A549 (cell line): ENCODE measurements around the gene SFI1. TPM values are rescaled to one million over a fixed set of nuclear protein-coding genes. Genes with fewer than 3 reads are reported as not detected.

Source experiments
- ATAC-seq, 2 experiments: fragments of 200-7000 bp in 1 of 2; fragments of >200 bp in 1 of 2; cut with Nextera tagmentation in 1 of 2; cut with Tn5 transposase in 1 of 2; 3 replicates each; pipeline versions ENCODE4 v1.8.0 to v1.9.1; 2018 to 2020; ENCODE audit warnings: mild to moderate bottlenecking in 1 of 2, moderate library complexity in 1 of 2
- CTCF ChIA-PET: fragments of 300-600 bp; sonication (Branson Sonifier 250); formaldehyde crosslinking; extraction: SDS; loops from one replicate; lab custom pipeline; 2021; ENCODE audit warnings: antibody characterized with exemption, inconsistent platforms; lab: Yijun Ruan, JAX
- POLR2A ChIA-PET: fragments of 350-600 bp; formaldehyde crosslinking; extraction: SDS; loops from one replicate; lab custom pipeline; 2021; ENCODE audit warnings: antibody characterized with exemption, inconsistent platforms; lab: Yijun Ruan, JAX
- DNase-seq, 2 experiments: peaks; one replicate each; pipeline versions ENCODE4 v3.0.0 to v3.0.0-alpha.2; 2011 to 2016; ENCODE audit warnings: low read depth in 1 of 2, low spot score in 1 of 2
- FAIRE-seq: peaks from 2 replicates; lab custom pipeline; 2011; peaks lifted over from hg19 to GRCh38; lab: Jason Lieb, UNC
- H3K27ac ChIP-seq, 2 experiments: fragments of >200 bp; sonication (Bioruptor Twin); formaldehyde crosslinking; 3 replicates each; pipeline ENCODE4 v1.5.1; 2016 to 2017
- H3K4me1 ChIP-seq: fragments of >200 bp; sonication (Bioruptor Twin); formaldehyde crosslinking; 3 replicates; pipeline ENCODE4 v1.6.1; 2016
- H3K4me2 ChIP-seq: fragments of >200 bp; sonication (Bioruptor Twin); formaldehyde crosslinking; 3 replicates; pipeline ENCODE4 v1.6.1; 2016
- H3K4me3 ChIP-seq: fragments of >200 bp; sonication (Bioruptor Twin); formaldehyde crosslinking; 3 replicates; pipeline ENCODE4 v1.5.1; 2016
- H3K9me3 ChIP-seq: fragments of >200 bp; sonication (Bioruptor Twin); formaldehyde crosslinking; 3 replicates; pipeline ENCODE4 v1.6.1; 2016
- CBX2 ChIP-seq: fragments of 200-600 bp; sonication (generic); IDR thresholded peaks from 2 replicates; pipeline ENCODE4 v1.6.1; 2016; ENCODE audit warnings: low read depth, mild to moderate bottlenecking, borderline replicate concordance
- CBX8 ChIP-seq: fragments of 200-600 bp; sonication (generic); IDR thresholded peaks from 2 replicates; pipeline ENCODE4 v1.6.1; 2016
- CEBPB ChIP-seq, 2 experiments: fragments of >200 bp in 1 of 2; sonication (Bioruptor Twin) in 1 of 2; formaldehyde crosslinking in 1 of 2; IDR thresholded peaks; 2 replicates each; pipeline ENCODE4 v1.6.1; 2012 to 2016
- CHD4 ChIP-seq: fragments of 200-600 bp; sonication (generic); IDR thresholded peaks from 2 replicates; pipeline ENCODE4 v1.6.1; 2016; ENCODE audit warnings: antibody characterized with exemption, mild to moderate bottlenecking, borderline replicate concordance
- ESRRA ChIP-seq: fragments of 150-350 bp; IDR thresholded peaks from 2 replicates; pipeline ENCODE4 v1.6.1; 2014; ENCODE audit warnings: mild to moderate bottlenecking, low read length, borderline replicate concordance
- FOSL2 ChIP-seq, 2 experiments: fragments of 450-650 bp in 1 of 2; fragments of >200 bp in 1 of 2; sonication (Bioruptor Twin) in 1 of 2; formaldehyde crosslinking; IDR thresholded peaks; 2 replicates each; pipeline versions ENCODE4 v1.5.0 to v1.6.1; 2016 to 2020; ENCODE audit warnings: mild to moderate bottlenecking in 1 of 2, moderate library complexity in 1 of 2
- HOXB5 ChIP-seq: fragments of 250-450 bp; sonication (Bioruptor Pico); IDR thresholded peaks from 2 replicates; pipeline ENCODE4 v1.5.0; 2020; ENCODE audit warnings: mild to moderate bottlenecking, moderate library complexity
- JUN ChIP-seq, 2 experiments: fragments of >200 bp; sonication (Bioruptor Twin); formaldehyde crosslinking; IDR thresholded peaks; 2 replicates in 1 of 2; 3 replicates in 1 of 2; pipeline ENCODE4 v1.6.1; 2016 to 2017
- KDM1A ChIP-seq: fragments of 200-600 bp; sonication (generic); IDR thresholded peaks from 2 replicates; pipeline ENCODE4 v1.6.1; 2016; ENCODE audit warnings: low read depth, mild to moderate bottlenecking
- MAZ ChIP-seq: fragments of 150-350 bp; IDR thresholded peaks from 2 replicates; pipeline ENCODE4 v1.6.1; 2014; ENCODE audit warnings: antibody characterized with exemption, low read depth, low read length, borderline replicate concordance
- MYC ChIP-seq: IDR thresholded peaks from 2 replicates; pipeline ENCODE4 v1.6.1; 2012; ENCODE audit warnings: mild to moderate bottlenecking, inconsistent platforms, low read length, improper control_type of control experiment, borderline replicate concordance
- NFE2L2 ChIP-seq: fragments of 150-350 bp; conservative IDR thresholded peaks from 2 replicates; pipeline ENCODE4 v1.6.1; 2014; ENCODE audit warnings: low read length
- NR3C1 ChIP-seq: fragments of >200 bp; sonication (Bioruptor Twin); formaldehyde crosslinking; IDR thresholded peaks from 3 replicates; pipeline ENCODE4 v1.6.1; 2017
- POLR2A ChIP-seq: IDR thresholded peaks from 2 replicates; pipeline ENCODE4 v1.6.1; 2012; ENCODE audit warnings: mild to moderate bottlenecking, low read length
- POLR2AphosphoS2 ChIP-seq: conservative IDR thresholded peaks from 2 replicates; pipeline ENCODE4 v1.6.1; 2012; ENCODE audit warnings: low read length, improper control_type of control experiment, inconsistent platforms
- RFX5 ChIP-seq: fragments of 450-650 bp; IDR thresholded peaks from 2 replicates; pipeline ENCODE4 v1.7.1; 2014; ENCODE audit warnings: antibody characterized with exemption, mild to moderate bottlenecking, moderate library complexity
- SMC3 ChIP-seq: fragments of >200 bp; sonication (Bioruptor Twin); formaldehyde crosslinking; IDR thresholded peaks from 3 replicates; pipeline ENCODE4 v1.6.1; 2018; ENCODE audit warnings: inconsistent platforms
- SREBF2 ChIP-seq: fragments of 450-650 bp; IDR thresholded peaks from 2 replicates; pipeline ENCODE4 v1.6.1; 2014; ENCODE audit warnings: mild to moderate bottlenecking, moderate library complexity
- TFCP2L1 ChIP-seq: fragments of 250-450 bp; sonication (Bioruptor Pico); IDR thresholded peaks from 2 replicates; pipeline ENCODE4 v1.5.0; 2021; ENCODE audit warnings: mild to moderate bottlenecking
- WGBS: methylation state at CpG from one replicate; pipeline ENCODE4 v1.1.6; 2017; ENCODE audit errors: missing lambda C conversion rate; 5-methylcytosine and 5-hydroxymethylcytosine counted together
- polyA plus RNA-seq, 4 experiments: library from polyadenylated mRNA; depleted of rRNA in 3 of 4; stranded (reverse); fragments of >200 nt; fragmentation: RNase III in 1 of 4; extraction: RNeasy Plus Mini Kit Qiagen cat#74134 plus additional on column Dnase treatment in 1 of 4; gene quantifications; 2 replicates in 3 of 4; 3 replicates in 1 of 4; pipeline ENCODE4 v1.2.3, GENCODE V29; 2011 to 2017
- TF ChIP-seq, protein P1 (sequence below): fragments of 200-600 bp; sonication (generic); IDR thresholded peaks from 2 replicates; pipeline ENCODE4 v1.6.1; 2016; ENCODE audit warnings: antibody characterized with exemption, mild to moderate bottlenecking, moderate library complexity
- TF ChIP-seq, protein P2 (sequence below): fragments of 250-450 bp; sonication (Bioruptor Pico); IDR thresholded peaks from 2 replicates; pipeline ENCODE4 v1.5.0; 2020; ENCODE audit warnings: low read depth, mild to moderate bottlenecking, moderate library complexity
- TF ChIP-seq, protein P3 (sequence below): IDR thresholded peaks from 2 replicates; pipeline ENCODE4 v1.6.1; 2012; ENCODE audit warnings: low read depth, borderline replicate concordance
- TF ChIP-seq, protein P4 (sequence below): fragments of >200 bp; sonication (Bioruptor Twin); formaldehyde crosslinking; IDR thresholded peaks from 3 replicates; pipeline ENCODE4 v1.5.1; 2016
- TF ChIP-seq, protein P5 (sequence below): fragments of >200 bp; sonication (Bioruptor Twin); formaldehyde crosslinking; IDR thresholded peaks from 2 replicates; pipeline ENCODE4 v1.6.1; 2016

SFI1 gene
- polyA plus RNA-seq, 2 of the 4 experiments (the other 2 are of a cell fraction): 6.8 to 17.9 TPM

DNA sequence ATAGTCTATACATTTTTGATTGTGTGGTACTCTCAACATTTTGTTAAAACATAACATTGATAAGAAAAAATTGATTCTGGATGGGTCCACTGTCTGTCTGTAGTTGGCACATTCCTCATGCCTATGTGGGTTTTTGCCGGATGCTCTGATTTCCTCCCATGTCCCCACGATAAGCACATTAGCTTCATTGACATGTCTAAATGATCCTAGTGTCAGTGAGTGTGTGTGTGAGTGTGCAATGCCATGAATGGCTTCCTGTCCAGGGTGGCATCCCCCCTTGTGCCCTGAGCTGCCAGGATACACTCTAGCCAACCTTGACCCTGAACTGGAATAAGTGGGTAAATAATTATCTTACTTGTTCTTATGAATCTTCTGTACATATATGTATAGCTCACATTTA lies 5.4 kb downstream of the SFI1 start:
- Histone ChIP-seq H3K4me1 (0 out of 3 replicates have a peak, but pooled peaks cover 4% of the 10 kb centered on the region), H3K4me3 (no peak overlapping the region), H3K27ac (no peak overlapping the region), H3K9me3 (no peaks in the 10 kb centered on the region; the same call in 2 of the 3 replicates), H3K4me2 (no peak overlapping the region)
- no peak for DNase-seq
- TF ChIP-seq POLR2A (no peak), JUN (IDR thresholded peaks at IDR 0.05) (no peak), CBX8 (no peak), POLR2AphosphoS2 (no peak), FOSL2 (IDR thresholded peaks at IDR 0.05) (no peak), FOSL2 (CRISPR knock-in tag; IDR thresholded peaks at IDR 0.05) (no peak), NFE2L2 (no peak), MYC (no peak), HOXB5 (CRISPR knock-in tag) (no peak), NR3C1 (no peak), KDM1A (no peak), ESRRA (no peak), CEBPB (IDR thresholded peaks at IDR 0.05) (no peak), SMC3 (no peak), SREBF2 (no peak), RFX5 (no peak), TFCP2L1 (CRISPR knock-in tag) (no peak)
- TF ChIP-seq, protein P1, sequence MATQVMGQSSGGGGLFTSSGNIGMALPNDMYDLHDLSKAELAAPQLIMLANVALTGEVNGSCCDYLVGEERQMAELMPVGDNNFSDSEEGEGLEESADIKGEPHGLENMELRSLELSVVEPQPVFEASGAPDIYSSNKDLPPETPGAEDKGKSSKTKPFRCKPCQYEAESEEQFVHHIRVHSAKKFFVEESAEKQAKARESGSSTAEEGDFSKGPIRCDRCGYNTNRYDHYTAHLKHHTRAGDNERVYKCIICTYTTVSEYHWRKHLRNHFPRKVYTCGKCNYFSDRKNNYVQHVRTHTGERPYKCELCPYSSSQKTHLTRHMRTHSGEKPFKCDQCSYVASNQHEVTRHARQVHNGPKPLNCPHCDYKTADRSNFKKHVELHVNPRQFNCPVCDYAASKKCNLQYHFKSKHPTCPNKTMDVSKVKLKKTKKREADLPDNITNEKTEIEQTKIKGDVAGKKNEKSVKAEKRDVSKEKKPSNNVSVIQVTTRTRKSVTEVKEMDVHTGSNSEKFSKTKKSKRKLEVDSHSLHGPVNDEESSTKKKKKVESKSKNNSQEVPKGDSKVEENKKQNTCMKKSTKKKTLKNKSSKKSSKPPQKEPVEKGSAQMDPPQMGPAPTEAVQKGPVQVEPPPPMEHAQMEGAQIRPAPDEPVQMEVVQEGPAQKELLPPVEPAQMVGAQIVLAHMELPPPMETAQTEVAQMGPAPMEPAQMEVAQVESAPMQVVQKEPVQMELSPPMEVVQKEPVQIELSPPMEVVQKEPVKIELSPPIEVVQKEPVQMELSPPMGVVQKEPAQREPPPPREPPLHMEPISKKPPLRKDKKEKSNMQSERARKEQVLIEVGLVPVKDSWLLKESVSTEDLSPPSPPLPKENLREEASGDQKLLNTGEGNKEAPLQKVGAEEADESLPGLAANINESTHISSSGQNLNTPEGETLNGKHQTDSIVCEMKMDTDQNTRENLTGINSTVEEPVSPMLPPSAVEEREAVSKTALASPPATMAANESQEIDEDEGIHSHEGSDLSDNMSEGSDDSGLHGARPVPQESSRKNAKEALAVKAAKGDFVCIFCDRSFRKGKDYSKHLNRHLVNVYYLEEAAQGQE: no peak
- TF ChIP-seq, protein P2, sequence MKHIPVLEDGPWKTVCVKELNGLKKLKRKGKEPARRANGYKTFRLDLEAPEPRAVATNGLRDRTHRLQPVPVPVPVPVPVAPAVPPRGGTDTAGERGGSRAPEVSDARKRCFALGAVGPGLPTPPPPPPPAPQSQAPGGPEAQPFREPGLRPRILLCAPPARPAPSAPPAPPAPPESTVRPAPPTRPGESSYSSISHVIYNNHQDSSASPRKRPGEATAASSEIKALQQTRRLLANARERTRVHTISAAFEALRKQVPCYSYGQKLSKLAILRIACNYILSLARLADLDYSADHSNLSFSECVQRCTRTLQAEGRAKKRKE (CRISPR knock-in tag): no peak
- TF ChIP-seq, protein P3, sequence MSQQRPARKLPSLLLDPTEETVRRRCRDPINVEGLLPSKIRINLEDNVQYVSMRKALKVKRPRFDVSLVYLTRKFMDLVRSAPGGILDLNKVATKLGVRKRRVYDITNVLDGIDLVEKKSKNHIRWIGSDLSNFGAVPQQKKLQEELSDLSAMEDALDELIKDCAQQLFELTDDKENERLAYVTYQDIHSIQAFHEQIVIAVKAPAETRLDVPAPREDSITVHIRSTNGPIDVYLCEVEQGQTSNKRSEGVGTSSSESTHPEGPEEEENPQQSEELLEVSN: no peak
- TF ChIP-seq, protein P4, sequence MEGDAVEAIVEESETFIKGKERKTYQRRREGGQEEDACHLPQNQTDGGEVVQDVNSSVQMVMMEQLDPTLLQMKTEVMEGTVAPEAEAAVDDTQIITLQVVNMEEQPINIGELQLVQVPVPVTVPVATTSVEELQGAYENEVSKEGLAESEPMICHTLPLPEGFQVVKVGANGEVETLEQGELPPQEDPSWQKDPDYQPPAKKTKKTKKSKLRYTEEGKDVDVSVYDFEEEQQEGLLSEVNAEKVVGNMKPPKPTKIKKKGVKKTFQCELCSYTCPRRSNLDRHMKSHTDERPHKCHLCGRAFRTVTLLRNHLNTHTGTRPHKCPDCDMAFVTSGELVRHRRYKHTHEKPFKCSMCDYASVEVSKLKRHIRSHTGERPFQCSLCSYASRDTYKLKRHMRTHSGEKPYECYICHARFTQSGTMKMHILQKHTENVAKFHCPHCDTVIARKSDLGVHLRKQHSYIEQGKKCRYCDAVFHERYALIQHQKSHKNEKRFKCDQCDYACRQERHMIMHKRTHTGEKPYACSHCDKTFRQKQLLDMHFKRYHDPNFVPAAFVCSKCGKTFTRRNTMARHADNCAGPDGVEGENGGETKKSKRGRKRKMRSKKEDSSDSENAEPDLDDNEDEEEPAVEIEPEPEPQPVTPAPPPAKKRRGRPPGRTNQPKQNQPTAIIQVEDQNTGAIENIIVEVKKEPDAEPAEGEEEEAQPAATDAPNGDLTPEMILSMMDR: no peak
- FAIRE-seq: no peak
- WGBS: 92% methylated on average over 2 of the region's 2 CpGs
- ChIA-PET CTCF (no interaction called here), POLR2A (no interaction called here)
- ATAC-seq: no peak

DNA sequence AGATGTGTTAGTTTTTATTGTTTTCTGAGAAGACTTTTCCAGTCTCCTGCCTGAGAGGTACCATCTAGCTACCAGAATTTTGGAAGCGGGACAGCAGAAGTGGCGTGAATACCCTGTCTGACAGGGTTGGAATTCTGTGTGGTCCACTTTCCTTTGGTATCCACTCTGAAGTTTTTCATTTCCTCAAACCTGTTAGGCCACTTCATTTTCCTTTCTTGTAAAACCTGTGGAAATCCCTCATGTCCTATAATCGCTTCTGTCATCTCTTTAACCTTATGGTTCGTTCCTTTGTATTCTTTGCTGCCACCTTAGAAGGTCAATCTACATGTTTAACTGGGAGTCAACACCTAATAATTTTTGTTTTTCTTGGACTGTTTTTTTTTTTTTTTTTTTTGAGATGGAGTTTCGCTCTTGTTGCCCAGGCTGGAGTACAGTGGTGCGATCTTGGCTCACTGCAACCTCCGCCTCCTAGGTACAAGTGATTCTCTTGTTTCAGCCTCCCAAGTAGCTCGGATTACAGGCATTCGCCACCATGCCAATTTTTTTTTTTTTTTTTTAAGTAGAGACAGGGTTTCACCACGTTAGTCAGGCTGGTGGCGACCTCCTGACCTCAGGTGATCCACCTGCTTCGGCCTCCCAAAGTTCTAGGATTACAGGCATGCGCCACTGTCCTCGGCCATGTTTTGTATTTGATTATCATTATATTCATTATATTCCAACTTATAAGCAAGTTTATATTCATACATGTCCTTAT lies 7.1 kb downstream of the SFI1 start:
- ATAC-seq (no peak), DNase-seq (no peak), FAIRE-seq (no peak)
- Histone ChIP-seq H3K4me3 (no peak overlapping the region), H3K9me3 (no peaks in the 10 kb centered on the region), H3K27ac (no peak overlapping the region), H3K4me2 (no peak overlapping the region), H3K4me1 (no peaks in the 10 kb centered on the region)
- WGBS: 91% methylated on average over 14 of the region's 14 CpGs
- ChIA-PET POLR2A (no interaction called here), CTCF (no interaction called here)
- no peak for TF ChIP-seq CBX8
- TF ChIP-seq, protein P5, sequence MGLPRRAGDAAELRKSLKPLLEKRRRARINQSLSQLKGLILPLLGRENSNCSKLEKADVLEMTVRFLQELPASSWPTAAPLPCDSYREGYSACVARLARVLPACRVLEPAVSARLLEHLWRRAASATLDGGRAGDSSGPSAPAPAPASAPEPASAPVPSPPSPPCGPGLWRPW: no peak
- no peak for TF ChIP-seq CEBPB (IDR thresholded peaks at IDR 0.05)
- no peak for TF ChIP-seq POLR2A
- TF ChIP-seq MAZ: no peak
- no peak for TF ChIP-seq CHD4
- TF ChIP-seq HOXB5 (CRISPR knock-in tag): no peak
- TF ChIP-seq CBX2: no peak
- no peak for TF ChIP-seq TFCP2L1 (CRISPR knock-in tag)
- TF ChIP-seq JUN (IDR thresholded peaks at IDR 0.05): no peak
